Osteoblast (primary cell): ENCODE measurements around the gene SRCAP. TPM values are rescaled to one million over a fixed set of nuclear protein-coding genes. Genes with fewer than 3 reads are reported as not detected.

Source experiments
- DNase-seq: peaks from one replicate; pipeline ENCODE4 v3.0.0; 2011; ENCODE audit warnings: low spot score, mixed read lengths; ENCODE audit not compliant: insufficient read length; ENCODE audit errors: missing footprints
- H2AFZ ChIP-seq: 2 replicates; pipeline ENCODE4 v1.6.0; 2011; ENCODE audit warnings: mild to moderate bottlenecking, low read length
- H3K27ac ChIP-seq: 2 replicates; pipeline ENCODE4 v1.5.1; 2011; ENCODE audit warnings: mild to moderate bottlenecking, low read depth, low read length, moderate library complexity
- H3K27me3 ChIP-seq: 2 replicates; pipeline ENCODE4 v1.6.0; 2012; ENCODE audit warnings: mild to moderate bottlenecking, control low read depth, inconsistent platforms, low read length, moderate library complexity; ENCODE audit not compliant: insufficient read depth
- H3K36me3 ChIP-seq: 2 replicates; pipeline ENCODE4 v1.5.1; 2011; ENCODE audit warnings: mild to moderate bottlenecking, low read length, control low read depth, moderate library complexity; ENCODE audit not compliant: insufficient read depth
- H3K4me1 ChIP-seq: 2 replicates; pipeline ENCODE4 v1.5.1; 2011; ENCODE audit warnings: mild to moderate bottlenecking, low read length, control low read depth, moderate library complexity; ENCODE audit not compliant: insufficient read depth
- H3K4me2 ChIP-seq: 2 replicates; pipeline ENCODE4 v1.6.0; 2011; ENCODE audit warnings: mild to moderate bottlenecking, low read length; ENCODE audit not compliant: insufficient read depth
- H3K4me3 ChIP-seq: fragments of 200-600 bp; sonication (generic); 3 replicates; pipeline ENCODE4 v1.5.1; 2012; ENCODE audit warnings: mild to moderate bottlenecking, low read length, inconsistent platforms; ENCODE audit not compliant: insufficient read depth
- H3K79me2 ChIP-seq: 2 replicates; pipeline ENCODE4 v1.6.0; 2012; ENCODE audit warnings: mild to moderate bottlenecking, low read length, control low read depth, inconsistent platforms; ENCODE audit not compliant: insufficient read depth
- H3K9me3 ChIP-seq: 2 replicates; pipeline ENCODE4 v1.5.1; 2011; ENCODE audit warnings: low read depth, low read length, control low read depth
- H4K20me1 ChIP-seq: 2 replicates; pipeline ENCODE4 v1.6.0; 2012; ENCODE audit warnings: mild to moderate bottlenecking, low read length, control low read depth; ENCODE audit not compliant: insufficient read depth
- total RNA-seq: library from RNA; depleted of rRNA; stranded (reverse); fragments of >200 nt; gene quantifications from 2 replicates; pipeline ENCODE4 v1.2.3, GENCODE V29; 2012
- TF ChIP-seq, protein P1 (sequence below): IDR thresholded peaks from 2 replicates; pipeline ENCODE4 v1.5.1; 2011; ENCODE audit warnings: mild to moderate bottlenecking, low read depth, low read length, moderate library complexity; ENCODE audit errors: extremely low read depth

SRCAP gene
- total RNA-seq, 1 donor: 16.3 TPM

GRCh38 chr16:30746638-30747175, 47.7 kb downstream of the SRCAP start:
- no peak for DNase-seq
- Histone ChIP-seq H3K36me3 (peaks cover 32% of the 10 kb centered on the region), H3K27ac (peak overlapping the region; percentile 77), H2AFZ (no peak overlapping the region), H3K4me2 (no peak overlapping the region), H4K20me1 (peaks cover 4% of the 10 kb centered on the region), H3K4me3 (no peak overlapping the region), H3K9me3 (no peaks in the 10 kb centered on the region), H3K79me2 (peaks cover 24% of the 10 kb centered on the region), H3K27me3 (no peaks in the 10 kb centered on the region), H3K4me1 (peaks cover 17% of the 10 kb centered on the region)
- TF ChIP-seq, protein P1, sequence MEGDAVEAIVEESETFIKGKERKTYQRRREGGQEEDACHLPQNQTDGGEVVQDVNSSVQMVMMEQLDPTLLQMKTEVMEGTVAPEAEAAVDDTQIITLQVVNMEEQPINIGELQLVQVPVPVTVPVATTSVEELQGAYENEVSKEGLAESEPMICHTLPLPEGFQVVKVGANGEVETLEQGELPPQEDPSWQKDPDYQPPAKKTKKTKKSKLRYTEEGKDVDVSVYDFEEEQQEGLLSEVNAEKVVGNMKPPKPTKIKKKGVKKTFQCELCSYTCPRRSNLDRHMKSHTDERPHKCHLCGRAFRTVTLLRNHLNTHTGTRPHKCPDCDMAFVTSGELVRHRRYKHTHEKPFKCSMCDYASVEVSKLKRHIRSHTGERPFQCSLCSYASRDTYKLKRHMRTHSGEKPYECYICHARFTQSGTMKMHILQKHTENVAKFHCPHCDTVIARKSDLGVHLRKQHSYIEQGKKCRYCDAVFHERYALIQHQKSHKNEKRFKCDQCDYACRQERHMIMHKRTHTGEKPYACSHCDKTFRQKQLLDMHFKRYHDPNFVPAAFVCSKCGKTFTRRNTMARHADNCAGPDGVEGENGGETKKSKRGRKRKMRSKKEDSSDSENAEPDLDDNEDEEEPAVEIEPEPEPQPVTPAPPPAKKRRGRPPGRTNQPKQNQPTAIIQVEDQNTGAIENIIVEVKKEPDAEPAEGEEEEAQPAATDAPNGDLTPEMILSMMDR: no peak

GRCh38 chr16:30747331-30747730, 48.4 kb downstream of the SRCAP start:
- Histone ChIP-seq H3K9me3 (no peaks in the 10 kb centered on the region), H3K4me2 (peak overlapping the region; percentile 88), H4K20me1 (peaks cover 3% of the 10 kb centered on the region), H3K27me3 (no peaks in the 10 kb centered on the region), H3K4me3 (peak overlapping the region; percentile 79), H3K4me1 (peaks cover 13% of the 10 kb centered on the region), H3K27ac (peak overlapping the region; percentile 77), H3K36me3 (peaks cover 25% of the 10 kb centered on the region), H3K79me2 (peaks cover 24% of the 10 kb centered on the region), H2AFZ (peak overlapping the region; percentile 72)
- peak; percentile 89 for DNase-seq
- TF ChIP-seq, protein P1: no peak

GRCh38 chr16:30747799-30748633, 49.0 kb downstream of the SRCAP start, which contains the start of gene PHKG2:
Gene PHKG2, plus strand, starts transcription at chr16:30748425. Its CDS starts 396 bp downstream, at chr16:30748821.
- H3K79me2 ChIP-seq: peaks cover 24% of the 10 kb centered on the region
- H3K9me3 ChIP-seq: no peaks in the 10 kb centered on the region
- H2AFZ ChIP-seq: peak within 1 kb of the TSS; percentile 72
- H3K27ac ChIP-seq: peak within 1 kb of the TSS; percentile 77
- peak within 1 kb of the TSS; percentile 88 for H3K4me2 ChIP-seq
- H3K4me1 ChIP-seq: peaks cover 13% of the 10 kb centered on the region
- TF ChIP-seq, protein P1: no peak
- H4K20me1 ChIP-seq: peaks cover 3% of the 10 kb centered on the region
- H3K36me3 ChIP-seq: peaks cover 25% of the 10 kb centered on the region
- DNase-seq: peak; percentile 99
- no peaks in the 10 kb centered on the region for H3K27me3 ChIP-seq
- peak within 1 kb of the TSS; percentile 79 for H3K4me3 ChIP-seq
